Panc1 (cell line): ENCODE measurements around the gene CAMK1D. TPM values are rescaled to one million over a fixed set of nuclear protein-coding genes. Genes with fewer than 3 reads are reported as not detected.

Experiments
- ATAC-seq: fragments of 200-7000 bp; cut with Tn5 transposase; 2 replicates; pipeline ENCODE4 v1.9.1; 2020; ENCODE audit warnings: mild to moderate bottlenecking, moderate library complexity
- BruUV-seq: library from RNA; stranded (reverse); fragments of 400-500 nt; replicated peaks from 2 replicates; lab custom pipeline; 2021; lab: Mats Ljungman, UMichigan
- CTCF ChIA-PET: fragments of 300-600 bp; sonication (Branson Sonifier 250); formaldehyde crosslinking; loops from one replicate; lab custom pipeline; 2022; ENCODE audit warnings: antibody characterized with exemption; lab: Charles Lee
- POLR2A ChIA-PET: fragments of 300-600 bp; sonication (Branson Sonifier 250); formaldehyde crosslinking; loops from one replicate; lab custom pipeline; 2022; ENCODE audit warnings: antibody characterized with exemption; lab: Charles Lee
- DNase-seq: peaks from one replicate; pipeline ENCODE4 v3.0.0-alpha.2; 2010; ENCODE audit warnings: low read depth, low spot score
- H3K27ac ChIP-seq: 2 replicates; pipeline ENCODE4 v1.5.1; 2011; ENCODE audit warnings: mild to moderate bottlenecking, low read length, inconsistent platforms
- H3K27me3 ChIP-seq: fragments of 200-500 bp; sonication (Bioruptor generic); 2 replicates; pipeline ENCODE4 v1.6.0; 2014; ENCODE audit warnings: low read length, inconsistent platforms; ENCODE audit not compliant: control insufficient read depth, insufficient read depth
- H3K36me3 ChIP-seq: fragments of 200-500 bp; sonication (Bioruptor generic); 2 replicates; pipeline ENCODE4 v1.5.1; 2014; ENCODE audit warnings: inconsistent platforms, mild to moderate bottlenecking, low read length, moderate library complexity; ENCODE audit not compliant: control insufficient read depth, insufficient read depth
- H3K4me1 ChIP-seq: 2 replicates; pipeline ENCODE4 v1.5.1; 2011; ENCODE audit warnings: inconsistent platforms, mild to moderate bottlenecking, low read length, moderate library complexity; ENCODE audit not compliant: control insufficient read depth, insufficient read depth
- H3K4me3 ChIP-seq, 2 experiments: 2 replicates each; pipeline ENCODE4 v1.5.1; 2011 to 2012; ENCODE audit warnings: low read depth in 2 of 2, low read length in 2 of 2, mild to moderate bottlenecking in 2 of 2, inconsistent platforms in 1 of 2, moderate library complexity in 1 of 2
- H3K9me3 ChIP-seq: fragments of 200-500 bp; sonication (Bioruptor generic); 2 replicates; pipeline ENCODE4 v1.5.1; 2014; ENCODE audit warnings: low read depth, mild to moderate bottlenecking, inconsistent platforms, low read length, moderate library complexity; ENCODE audit not compliant: control insufficient read depth, insufficient read depth
- CTCF ChIP-seq: fragments of 450-650 bp; IDR thresholded peaks from 2 replicates; pipeline ENCODE4 v1.5.1; 2017; ENCODE audit warnings: mild to moderate bottlenecking
- POLR2AphosphoS5 ChIP-seq: IDR thresholded peaks from 2 replicates; pipeline ENCODE4 v1.6.1; 2012; ENCODE audit warnings: mild to moderate bottlenecking, low read depth, low read length, moderate library complexity
- REST ChIP-seq, 2 experiments: IDR thresholded peaks; 2 replicates each; pipeline ENCODE4 v1.6.1; 2011 to 2012; ENCODE audit warnings: low read depth in 2 of 2, control low read depth in 1 of 2, low read length in 1 of 2, mild to moderate bottlenecking in 1 of 2, moderate library complexity in 1 of 2; ENCODE audit not compliant: insufficient read depth in 1 of 2
- SIN3A ChIP-seq: IDR thresholded peaks from 2 replicates; pipeline ENCODE4 v1.6.1; 2012; ENCODE audit warnings: low read depth, mild to moderate bottlenecking, low read length, moderate library complexity, borderline replicate concordance; ENCODE audit not compliant: insufficient read depth
- TCF7L2 ChIP-seq: IDR thresholded peaks from 2 replicates; pipeline ENCODE4 v1.6.1; 2011; ENCODE audit warnings: mild to moderate bottlenecking, low read depth, low read length, inconsistent platforms
- in situ Hi-C: cut with HindIII; loops from 2 replicates; pipeline ENCODE4 v1.10.0; 2016; ENCODE audit warnings: low sequenced_read_pairs, low pct_unique_long_range_greater_than_20kb
- intact Hi-C: fragments of 100-400 bp; cut with micrococcal nuclease; formaldehyde crosslinking; loops from one replicate; pipeline ENCODE4 v1.10.0; 2022; ENCODE audit not compliant: unreplicated experiment
- total RNA-seq: library from RNA; stranded (reverse); gene quantifications from one replicate; pipeline ENCODE4 v1.2.1, GENCODE V29; 2021; ENCODE audit not compliant: unreplicated experiment

Gene CAMK1D
- total RNA-seq, 1 experiment from 2014 or later = 5.7 TPM

GRCh38 chr10:12822126-12822892 lies 473.0 kb downstream of the CAMK1D start:
- no peak overlapping the region for H3K27ac ChIP-seq
- CTCF ChIA-PET = interaction anchor here (0.5 kb wide), 1 partner anchor 172 kb away, joined by 5 read pairs; no protein-coding TSS in a partner anchor
- TF ChIP-seq REST (IDR thresholded peaks at IDR 0.05; ENCODE audit: insufficient read depth in 1 of 2, low read depth in 2 of 2, low read length in 1 of 2) (no peak), TCF7L2 (no peak), SIN3A (no peak), CTCF (no peak), POLR2AphosphoS5 (no peak)
- POLR2A ChIA-PET = no interaction called here
- no peak overlapping the region for H3K4me3 ChIP-seq
- BruUV-seq = no TSS peak
- ATAC-seq (no peak), DNase-seq (no peak)
- no peaks in the 10 kb centered on the region for H3K4me1 ChIP-seq
- no peaks in the 10 kb centered on the region for H3K9me3 ChIP-seq
- no peaks in the 10 kb centered on the region for H3K27me3 ChIP-seq
- H3K36me3 ChIP-seq = no peaks in the 10 kb centered on the region
- in situ Hi-C loops (no loop called here), intact Hi-C loops (no loop called here)

- Histone ChIP-seq H3K4me3 (no peak overlapping the region), H3K4me1 (no peaks in the 10 kb centered on the region), H3K36me3 (no peaks in the 10 kb centered on the region), H3K9me3 (no peaks in the 10 kb centered on the region), H3K27me3 (no peaks in the 10 kb centered on the region), H3K27ac (no peak overlapping the region)
- DNase-seq (no peak), ATAC-seq (no peak)
- in situ Hi-C loops = no loop called here
- no peak for TF ChIP-seq REST (IDR thresholded peaks at IDR 0.05; ENCODE audit: insufficient read depth in 1 of 2, low read depth in 2 of 2, low read length in 1 of 2)
- no peak for TF ChIP-seq POLR2AphosphoS5
- no peak for TF ChIP-seq TCF7L2
- no peak for TF ChIP-seq SIN3A
- TF ChIP-seq CTCF = no peak
- no TSS peak for BruUV-seq
- CTCF ChIA-PET = interaction anchor here (0.5 kb wide), 1 partner anchor 172 kb away, joined by 5 read pairs; no protein-coding TSS in a partner anchor
- intact Hi-C loops = no loop called here
- POLR2A ChIA-PET = no interaction called here
Measured at GRCh38 chr10:12822893-12823170, 473.5 kb downstream of the CAMK1D start.
